ENCODE results near the gene CFAP61.

CFAP61 gene

DNA sequence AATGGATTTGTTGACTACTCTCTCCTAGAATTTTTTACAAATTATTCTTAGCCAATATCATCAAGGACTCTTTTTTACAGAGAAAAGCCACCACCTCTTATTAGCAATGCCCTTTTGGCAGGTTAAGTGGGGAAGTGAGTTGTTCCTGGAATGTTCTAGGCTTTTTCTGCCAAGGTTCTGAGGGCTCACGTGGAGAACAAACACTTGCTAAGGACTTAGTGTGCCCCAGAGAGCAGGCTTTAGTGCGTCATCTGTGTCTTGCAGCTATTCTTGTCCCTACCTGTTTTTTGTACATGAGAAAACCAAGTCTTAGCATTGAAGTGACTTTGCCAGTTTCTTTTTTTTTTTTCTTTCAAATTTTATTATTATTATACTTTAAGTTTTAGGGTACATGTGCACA lies 33.5 kb downstream of the CFAP61 start:
- no peak for DNase-seq (ENCODE audit: extremely low read depth, low read depth)
- H3K4me3 ChIP-seq (replicated peaks; ENCODE audit: low read depth, low read length): no peak overlapping the region
- TF ChIP-seq, protein P1, sequence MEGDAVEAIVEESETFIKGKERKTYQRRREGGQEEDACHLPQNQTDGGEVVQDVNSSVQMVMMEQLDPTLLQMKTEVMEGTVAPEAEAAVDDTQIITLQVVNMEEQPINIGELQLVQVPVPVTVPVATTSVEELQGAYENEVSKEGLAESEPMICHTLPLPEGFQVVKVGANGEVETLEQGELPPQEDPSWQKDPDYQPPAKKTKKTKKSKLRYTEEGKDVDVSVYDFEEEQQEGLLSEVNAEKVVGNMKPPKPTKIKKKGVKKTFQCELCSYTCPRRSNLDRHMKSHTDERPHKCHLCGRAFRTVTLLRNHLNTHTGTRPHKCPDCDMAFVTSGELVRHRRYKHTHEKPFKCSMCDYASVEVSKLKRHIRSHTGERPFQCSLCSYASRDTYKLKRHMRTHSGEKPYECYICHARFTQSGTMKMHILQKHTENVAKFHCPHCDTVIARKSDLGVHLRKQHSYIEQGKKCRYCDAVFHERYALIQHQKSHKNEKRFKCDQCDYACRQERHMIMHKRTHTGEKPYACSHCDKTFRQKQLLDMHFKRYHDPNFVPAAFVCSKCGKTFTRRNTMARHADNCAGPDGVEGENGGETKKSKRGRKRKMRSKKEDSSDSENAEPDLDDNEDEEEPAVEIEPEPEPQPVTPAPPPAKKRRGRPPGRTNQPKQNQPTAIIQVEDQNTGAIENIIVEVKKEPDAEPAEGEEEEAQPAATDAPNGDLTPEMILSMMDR (IDR thresholded peaks at IDR 0.05; ENCODE audit: low read depth, low read length, missing control alignments): no peak

DNA sequence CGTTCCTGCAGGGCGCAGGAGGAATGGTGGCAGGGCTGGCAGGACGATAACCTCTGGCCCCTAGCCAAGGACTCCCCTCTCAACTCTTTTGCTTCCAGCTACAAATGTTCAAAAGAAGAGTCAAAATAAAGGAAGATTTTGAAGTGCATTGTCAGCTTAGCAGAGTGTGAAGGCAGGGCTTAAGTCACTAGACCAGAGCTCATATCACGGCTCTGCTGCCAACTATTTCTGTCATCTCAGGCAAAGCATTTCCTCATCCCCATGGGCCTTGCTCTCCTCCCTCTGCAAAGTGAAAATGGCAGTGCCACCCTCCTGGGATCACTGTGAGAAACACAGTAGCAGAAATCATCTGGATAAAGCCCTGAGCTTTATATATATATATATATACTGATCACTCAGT lies 36.7 kb downstream of the CFAP61 start:
- TF ChIP-seq, protein P1 (IDR thresholded peaks at IDR 0.05; ENCODE audit: low read depth, low read length, missing control alignments): no peak
- DNase-seq (ENCODE audit: extremely low read depth, low read depth): no peak
- H3K4me3 ChIP-seq (replicated peaks; ENCODE audit: low read depth, low read length): no peak overlapping the region

DNA sequence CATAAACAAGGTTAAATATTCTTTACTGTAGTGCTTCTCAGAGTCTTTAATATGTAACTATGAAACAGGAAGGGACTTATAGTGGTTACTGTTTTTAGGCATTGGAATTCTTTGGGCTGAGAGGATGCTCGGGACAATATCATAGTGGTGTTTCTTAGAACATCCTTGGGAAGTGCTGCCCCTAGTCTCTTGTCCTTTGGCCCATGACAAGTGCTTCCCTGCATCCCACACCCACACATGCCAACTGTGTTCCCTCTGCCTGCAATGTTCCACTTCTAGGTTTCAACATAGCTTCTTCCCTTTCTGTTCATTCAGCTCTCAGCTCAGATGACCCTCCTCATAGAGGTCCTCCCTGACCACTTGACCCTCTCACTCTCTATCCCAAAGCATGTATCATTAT lies 37.6 kb downstream of the CFAP61 start:
- TF ChIP-seq, protein P1 (IDR thresholded peaks at IDR 0.05; ENCODE audit: low read depth, low read length, missing control alignments): no peak
- H3K4me3 ChIP-seq (replicated peaks; ENCODE audit: low read depth, low read length): no peak overlapping the region
- no peak for DNase-seq (ENCODE audit: extremely low read depth, low read depth)

DNA sequence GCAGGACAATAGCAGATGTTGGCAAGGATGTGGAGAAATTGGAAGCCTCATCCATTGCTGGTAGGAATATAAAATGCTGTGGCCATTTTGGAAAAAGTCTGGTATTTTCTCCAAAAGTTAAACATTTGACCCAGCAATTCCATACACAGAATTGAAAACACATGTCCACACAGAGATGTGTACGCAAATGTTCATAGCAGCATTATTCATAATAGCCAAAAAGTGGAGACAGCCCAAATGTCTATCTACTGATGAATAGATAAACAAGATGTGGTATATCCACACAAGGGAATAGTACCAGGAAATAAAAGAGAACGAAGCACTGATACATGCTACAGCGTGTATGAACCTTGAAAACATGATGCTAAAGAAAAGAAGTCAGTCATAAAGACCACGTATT lies 40.5 kb downstream of the CFAP61 start:
- no peak overlapping the region for H3K4me3 ChIP-seq (replicated peaks; ENCODE audit: low read depth, low read length)
- no peak for DNase-seq (ENCODE audit: extremely low read depth, low read depth)

DNA sequence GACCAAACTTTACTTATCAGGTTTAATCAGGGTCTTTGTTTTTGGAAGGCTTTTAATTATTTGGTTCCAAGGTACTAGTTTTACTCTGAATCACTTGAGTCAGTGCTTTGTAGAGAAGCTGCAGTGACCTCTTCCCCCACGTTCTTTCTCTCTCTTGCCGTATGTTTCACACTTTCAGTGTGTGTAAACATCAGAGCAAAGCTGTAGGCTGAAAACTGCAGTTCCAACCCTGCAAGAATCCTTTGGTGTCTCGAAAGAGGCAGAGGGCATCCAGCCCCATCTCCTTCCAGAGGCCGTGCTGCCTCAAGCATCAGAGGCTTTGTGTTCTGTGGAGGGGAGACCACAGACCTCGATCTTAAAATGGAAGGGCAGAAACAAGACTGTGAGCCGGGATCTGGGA lies 42.1 kb downstream of the CFAP61 start:
- no peak for DNase-seq (ENCODE audit: extremely low read depth, low read depth)
- no peak overlapping the region for H3K4me3 ChIP-seq (replicated peaks; ENCODE audit: low read depth, low read length)
- TF ChIP-seq, protein P1 (IDR thresholded peaks at IDR 0.05; ENCODE audit: low read depth, low read length, missing control alignments): no peak

More for the DNA sequence above, 40.5 kb downstream of the CFAP61 start:
- TF ChIP-seq, protein P1 (IDR thresholded peaks at IDR 0.05; ENCODE audit: low read depth, low read length, missing control alignments): no peak

DNA sequence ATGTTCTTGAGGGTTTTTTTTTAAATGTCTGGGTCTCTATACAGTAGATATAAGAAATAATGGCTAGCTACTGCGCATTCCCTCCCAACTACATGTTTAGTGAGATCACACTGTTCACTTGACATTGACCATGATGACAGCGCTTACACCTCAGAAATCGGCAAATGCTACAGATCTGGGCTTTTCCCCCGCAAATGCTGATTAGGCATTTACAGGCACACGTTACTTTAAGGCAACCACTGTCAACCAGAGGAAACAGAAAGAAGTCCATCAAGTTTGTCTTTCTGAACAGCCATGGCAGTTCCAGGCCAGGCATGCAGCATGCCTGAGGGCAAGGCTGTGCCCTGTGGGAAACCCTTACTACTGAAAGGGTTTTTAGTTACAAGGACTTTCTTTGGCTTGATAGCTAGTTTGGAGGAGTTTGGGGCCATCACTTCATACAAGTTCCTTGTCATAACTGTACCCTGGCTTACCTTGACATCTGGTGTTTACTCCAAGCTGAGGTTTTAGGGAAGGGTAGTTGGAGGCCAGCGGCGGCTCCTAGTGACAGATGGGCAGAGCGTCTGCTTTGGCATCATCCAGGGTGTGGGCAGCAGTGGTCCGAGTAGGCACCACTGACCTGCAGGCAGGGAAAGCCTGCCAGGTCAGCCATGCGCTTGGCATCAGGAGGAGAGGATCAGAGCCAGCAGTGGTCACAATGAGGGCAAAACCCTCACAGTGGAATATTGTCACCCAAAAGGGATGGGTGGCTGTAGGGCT lies 43.0 kb downstream of the CFAP61 start:
- H3K4me3 ChIP-seq (replicated peaks; ENCODE audit: low read depth, low read length): no peak overlapping the region
- no peak for DNase-seq (ENCODE audit: extremely low read depth, low read depth)
- TF ChIP-seq, protein P1 (IDR thresholded peaks at IDR 0.05; ENCODE audit: low read depth, low read length, missing control alignments): no peak

DNA sequence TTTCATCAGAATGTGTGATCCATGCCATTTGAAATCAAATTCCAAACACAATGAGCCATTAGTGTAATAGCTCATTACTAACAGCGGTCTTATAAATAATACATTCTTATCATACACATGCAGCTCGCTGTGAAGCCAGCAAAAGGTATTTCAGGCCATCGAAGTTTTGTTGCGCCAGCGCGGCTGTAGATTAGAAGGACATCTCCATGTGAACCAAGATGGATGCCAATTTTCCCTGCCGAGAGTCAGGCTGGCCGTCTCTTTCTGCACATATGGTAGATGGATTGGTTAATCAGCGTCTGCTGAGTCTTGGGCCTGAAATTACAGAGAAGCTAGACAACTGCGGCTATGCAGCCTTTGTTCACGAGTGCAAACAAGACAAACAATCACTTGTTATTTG lies 44.1 kb downstream of the CFAP61 start:
- DNase-seq (ENCODE audit: extremely low read depth, low read depth): no peak
- TF ChIP-seq, protein P1 (IDR thresholded peaks at IDR 0.05; ENCODE audit: low read depth, low read length, missing control alignments): no peak
- no peak overlapping the region for H3K4me3 ChIP-seq (replicated peaks; ENCODE audit: low read depth, low read length)
